ENCODE data around the gene AGO3.

Gene AGO3

DNA sequence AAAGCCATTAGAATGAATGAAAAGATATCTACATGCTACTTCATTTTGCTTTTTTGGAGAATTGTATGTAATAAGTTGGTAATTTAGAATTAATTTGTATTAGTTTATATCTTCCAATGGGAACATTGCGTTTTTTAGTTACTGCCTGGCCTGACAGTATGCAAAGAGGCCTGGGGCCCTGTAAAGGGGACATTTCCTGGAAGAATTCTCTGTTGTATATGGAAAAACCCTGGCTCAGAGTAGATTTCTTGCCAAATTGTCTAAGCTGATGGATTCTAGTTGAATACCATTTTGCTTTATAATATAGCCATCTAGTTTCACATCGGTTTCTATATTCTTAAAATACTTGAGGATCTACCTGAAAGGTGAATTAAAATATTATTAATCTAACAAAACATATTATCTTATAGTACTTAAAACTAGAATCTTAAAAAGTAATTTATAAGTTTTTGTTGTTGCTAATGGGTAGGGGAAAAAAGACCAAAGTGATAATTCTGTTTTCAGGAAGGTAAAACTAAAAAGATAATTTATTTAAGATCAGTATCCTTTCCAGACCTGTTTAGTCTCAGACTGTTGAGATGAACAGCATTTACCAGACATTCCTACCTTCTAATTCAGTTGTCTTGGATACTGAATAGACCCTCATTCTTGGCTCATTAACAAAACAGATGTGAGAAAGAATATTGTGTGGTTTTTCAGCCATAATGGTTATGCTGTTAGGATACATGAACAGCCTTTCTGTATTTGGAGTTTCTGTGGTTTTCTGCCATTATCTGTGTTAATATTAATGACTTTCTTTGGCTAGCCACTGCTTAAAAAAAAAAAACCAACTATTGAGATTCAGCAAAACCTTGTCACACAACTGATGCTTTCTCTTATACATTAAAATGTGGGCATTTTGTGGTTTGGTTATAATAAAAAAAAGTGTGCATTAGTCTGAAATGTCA is 4.8 kb downstream of the AGO3 start:
- no peak for ATAC-seq

GRCh38 chr1:35936838-35937237 is 5.9 kb downstream of the AGO3 start:
- ATAC-seq: no peak
- TF ChIP-seq OSR1 (CRISPR knock-in tag; IDR thresholded peaks at IDR 0.05) (no peak), ISL1 (CRISPR knock-in tag; IDR thresholded peaks at IDR 0.05) (no peak), ZNF70 (CRISPR knock-in tag; IDR thresholded peaks at IDR 0.05) (no peak), PPARA (CRISPR knock-in tag; IDR thresholded peaks at IDR 0.05; ENCODE audit: borderline replicate concordance) (no peak), ESRRG (CRISPR knock-in tag; IDR thresholded peaks at IDR 0.05) (no peak), SNAI2 (CRISPR knock-in tag; IDR thresholded peaks at IDR 0.05) (no peak), ZFP3 (CRISPR knock-in tag; IDR thresholded peaks at IDR 0.05) (no peak), CSDC2 (CRISPR knock-in tag; IDR thresholded peaks at IDR 0.05) (no peak), ZNF8 (CRISPR knock-in tag; IDR thresholded peaks at IDR 0.05) (no peak), TOX (CRISPR knock-in tag; IDR thresholded peaks at IDR 0.05; ENCODE audit: borderline replicate concordance) (no peak), ZFP30 (CRISPR knock-in tag; IDR thresholded peaks at IDR 0.05) (no peak), TCF4 (CRISPR knock-in tag; IDR thresholded peaks at IDR 0.05; ENCODE audit: borderline replicate concordance) (no peak)
- TF ChIP-seq, protein P1, sequence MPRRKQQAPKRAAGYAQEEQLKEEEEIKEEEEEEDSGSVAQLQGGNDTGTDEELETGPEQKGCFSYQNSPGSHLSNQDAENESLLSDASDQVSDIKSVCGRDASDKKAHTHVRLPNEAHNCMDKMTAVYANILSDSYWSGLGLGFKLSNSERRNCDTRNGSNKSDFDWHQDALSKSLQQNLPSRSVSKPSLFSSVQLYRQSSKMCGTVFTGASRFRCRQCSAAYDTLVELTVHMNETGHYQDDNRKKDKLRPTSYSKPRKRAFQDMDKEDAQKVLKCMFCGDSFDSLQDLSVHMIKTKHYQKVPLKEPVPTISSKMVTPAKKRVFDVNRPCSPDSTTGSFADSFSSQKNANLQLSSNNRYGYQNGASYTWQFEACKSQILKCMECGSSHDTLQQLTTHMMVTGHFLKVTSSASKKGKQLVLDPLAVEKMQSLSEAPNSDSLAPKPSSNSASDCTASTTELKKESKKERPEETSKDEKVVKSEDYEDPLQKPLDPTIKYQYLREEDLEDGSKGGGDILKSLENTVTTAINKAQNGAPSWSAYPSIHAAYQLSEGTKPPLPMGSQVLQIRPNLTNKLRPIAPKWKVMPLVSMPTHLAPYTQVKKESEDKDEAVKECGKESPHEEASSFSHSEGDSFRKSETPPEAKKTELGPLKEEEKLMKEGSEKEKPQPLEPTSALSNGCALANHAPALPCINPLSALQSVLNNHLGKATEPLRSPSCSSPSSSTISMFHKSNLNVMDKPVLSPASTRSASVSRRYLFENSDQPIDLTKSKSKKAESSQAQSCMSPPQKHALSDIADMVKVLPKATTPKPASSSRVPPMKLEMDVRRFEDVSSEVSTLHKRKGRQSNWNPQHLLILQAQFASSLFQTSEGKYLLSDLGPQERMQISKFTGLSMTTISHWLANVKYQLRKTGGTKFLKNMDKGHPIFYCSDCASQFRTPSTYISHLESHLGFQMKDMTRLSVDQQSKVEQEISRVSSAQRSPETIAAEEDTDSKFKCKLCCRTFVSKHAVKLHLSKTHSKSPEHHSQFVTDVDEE (CRISPR knock-in tag; IDR thresholded peaks at IDR 0.05): no peak

More for the DNA sequence above, 4.8 kb downstream of the AGO3 start:
- TF ChIP-seq OSR1 (CRISPR knock-in tag; IDR thresholded peaks at IDR 0.05) (no peak), TCF4 (CRISPR knock-in tag; IDR thresholded peaks at IDR 0.05; ENCODE audit: borderline replicate concordance) (peak; percentile 65; the same call in 1 of the 2 replicates)

DNA sequence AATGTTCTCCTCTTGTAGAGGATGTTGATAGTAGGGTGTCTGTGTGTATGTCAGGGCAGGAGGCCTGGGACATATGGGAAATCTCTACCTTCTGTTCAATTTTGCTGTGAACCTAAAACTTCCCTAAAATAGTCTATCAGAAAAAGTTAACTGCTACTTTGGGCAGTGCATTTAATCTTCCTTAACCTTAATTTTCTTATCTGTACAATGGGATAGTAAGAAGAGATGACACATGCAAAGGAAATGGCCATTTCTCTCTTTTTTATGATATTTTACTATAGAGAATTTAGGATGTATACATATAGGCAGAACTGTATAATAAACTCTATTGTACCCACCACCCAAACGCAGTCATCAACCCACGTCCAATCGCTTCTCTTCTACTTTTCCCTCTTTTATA is 8.6 kb downstream of the AGO3 start:
- no peak for ATAC-seq
- TF ChIP-seq POU6F1 (CRISPR knock-in tag; IDR thresholded peaks at IDR 0.05; ENCODE audit: borderline replicate concordance, low read depth) (no peak), ZFP3 (CRISPR knock-in tag; IDR thresholded peaks at IDR 0.05) (no peak), ESRRG (CRISPR knock-in tag; IDR thresholded peaks at IDR 0.05) (no peak), OSR1 (CRISPR knock-in tag; IDR thresholded peaks at IDR 0.05) (no peak), CSDC2 (CRISPR knock-in tag; IDR thresholded peaks at IDR 0.05) (no peak), SNAI2 (CRISPR knock-in tag; IDR thresholded peaks at IDR 0.05) (no peak), ARNTL (CRISPR knock-in tag; IDR thresholded peaks at IDR 0.05; ENCODE audit: borderline replicate concordance, low read depth) (no peak), PATZ1 (CRISPR knock-in tag; IDR thresholded peaks at IDR 0.05; ENCODE audit: borderline replicate concordance) (no peak), PPARA (CRISPR knock-in tag; IDR thresholded peaks at IDR 0.05; ENCODE audit: borderline replicate concordance) (no peak), ZNF70 (CRISPR knock-in tag; IDR thresholded peaks at IDR 0.05) (no peak), TCF4 (CRISPR knock-in tag; IDR thresholded peaks at IDR 0.05; ENCODE audit: borderline replicate concordance) (no peak), RARB (CRISPR knock-in tag; IDR thresholded peaks at IDR 0.05) (no peak), ZNF8 (CRISPR knock-in tag; IDR thresholded peaks at IDR 0.05) (no peak)
- TF ChIP-seq, protein P1 (CRISPR knock-in tag; IDR thresholded peaks at IDR 0.05): no peak

Measured in SK-N-SH treated with all-trans-retinoic acid at 6 μM for 48 hours (cell line).